MM.1S (cell line): ENCODE results near the gene PM20D1.

Experiments used
- CTCF ChIP-seq: fragments of 300-600 bp; sonication (generic); IDR thresholded peaks from 2 replicates; pipeline ENCODE4 v1.5.1; 2016; ENCODE audit warnings: antibody characterized with exemption, low read length, mixed read lengths
- EZH2 ChIP-seq: fragments of 300-600 bp; sonication (generic); optimal IDR thresholded peaks from 2 replicates; pipeline ENCODE3; 2017; ENCODE audit warnings: low read depth, mild to moderate bottlenecking, antibody characterized with exemption, low read length, mixed read lengths
- EZH2phosphoT487 ChIP-seq: fragments of 300-600 bp; sonication (generic); IDR thresholded peaks from 2 replicates; pipeline ENCODE4 v1.6.1; 2018; ENCODE audit warnings: antibody characterized with exemption, low read length

GRCh38 chr1:205803986-205804385 lies 45.9 kb downstream of the PM20D1 start:
- TF ChIP-seq CTCF (no peak), EZH2 (no peak), EZH2phosphoT487 (no peak)
